GM19099 (cell line): ENCODE measurements around the gene CYFIP2.
A peak's percentile ranks its signal among the peaks of the same experiment; 100 is the strongest.

ENCODE experiments used
- POLR2A ChIP-seq: IDR thresholded peaks from 3 replicates; pipeline ENCODE4 v1.6.1; 2011; ENCODE audit warnings: low read depth; ENCODE audit not compliant: insufficient read length; ENCODE audit errors: extremely low read depth

Gene CYFIP2

DNA sequence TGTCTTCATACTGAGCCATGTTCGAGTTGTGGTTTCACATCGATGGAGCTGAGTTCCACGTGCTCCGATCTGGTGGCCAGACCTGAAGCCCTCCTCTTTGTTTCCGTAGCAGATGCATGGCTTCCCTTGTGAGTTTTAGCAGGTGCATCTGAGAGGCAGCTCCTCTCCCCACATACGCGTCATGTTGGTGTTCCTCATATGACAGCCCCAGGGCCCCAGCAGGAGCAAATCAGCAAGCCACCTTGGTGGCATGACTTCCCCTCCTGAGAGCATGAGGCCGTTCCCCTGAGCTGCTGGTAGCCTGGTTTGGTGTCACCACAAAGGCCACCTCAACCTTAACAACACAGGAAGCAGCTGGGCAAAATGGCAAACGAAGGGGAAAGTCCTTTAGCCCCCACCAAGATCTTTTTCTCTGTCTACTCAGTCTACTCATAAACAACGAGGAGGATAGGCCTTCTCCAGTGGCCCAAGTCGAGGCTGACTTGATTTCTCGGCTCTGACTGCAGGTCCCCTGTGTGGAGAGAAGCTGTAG lies 5.9 kb downstream of the CYFIP2 start:
- peak; percentile 55 for TF ChIP-seq POLR2A

- TF ChIP-seq POLR2A = peak; percentile 38
Observed at GRCh38 chr5:157273131-157273556, 7.2 kb downstream of the CYFIP2 start.

GRCh38 chr5:157275403-157275802 lies 9.5 kb downstream of the CYFIP2 start:
- TF ChIP-seq POLR2A = no peak

DNA sequence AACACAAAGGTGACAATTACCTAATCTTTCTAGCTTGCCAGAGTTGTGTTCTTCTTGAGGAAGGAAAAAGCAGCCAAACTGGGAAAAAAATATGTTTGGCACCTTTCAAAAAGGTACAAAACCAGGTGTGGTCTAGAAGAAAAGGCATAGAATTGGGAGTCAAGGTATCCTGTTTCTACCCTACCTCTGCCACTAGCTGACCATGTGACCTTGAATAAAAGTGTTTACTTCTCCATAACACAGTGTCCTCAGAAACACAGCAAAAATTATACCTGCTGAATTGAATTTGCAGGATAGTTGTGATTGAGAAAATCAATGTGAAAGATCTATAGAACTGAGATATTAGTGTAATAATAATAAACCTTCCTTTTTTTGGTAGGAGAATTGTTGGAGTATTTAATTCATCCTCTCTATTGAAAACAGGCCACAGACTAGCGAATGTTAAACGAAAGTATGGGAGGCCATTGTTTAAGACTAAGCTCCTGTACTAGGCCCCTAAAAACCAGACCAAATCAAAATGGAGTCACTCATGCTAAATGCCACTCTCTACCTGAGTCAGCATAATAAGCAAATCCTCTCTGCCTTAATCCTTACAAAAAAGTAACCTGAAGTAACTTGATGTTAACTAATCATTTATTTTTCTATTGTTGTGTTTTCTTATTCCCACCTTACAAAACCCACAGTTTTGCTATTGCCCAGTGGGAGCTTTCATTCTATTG lies 12.6 kb downstream of the CYFIP2 start:
- TF ChIP-seq POLR2A = no peak

GRCh38 chr5:157279605-157280239 lies 13.8 kb downstream of the CYFIP2 start:
- no peak for TF ChIP-seq POLR2A

GRCh38 chr5:157280927-157281326 lies 15.0 kb downstream of the CYFIP2 start:
- no peak for TF ChIP-seq POLR2A

GRCh38 chr5:157282150-157282549 lies 16.2 kb downstream of the CYFIP2 start:
- no peak for TF ChIP-seq POLR2A

DNA sequence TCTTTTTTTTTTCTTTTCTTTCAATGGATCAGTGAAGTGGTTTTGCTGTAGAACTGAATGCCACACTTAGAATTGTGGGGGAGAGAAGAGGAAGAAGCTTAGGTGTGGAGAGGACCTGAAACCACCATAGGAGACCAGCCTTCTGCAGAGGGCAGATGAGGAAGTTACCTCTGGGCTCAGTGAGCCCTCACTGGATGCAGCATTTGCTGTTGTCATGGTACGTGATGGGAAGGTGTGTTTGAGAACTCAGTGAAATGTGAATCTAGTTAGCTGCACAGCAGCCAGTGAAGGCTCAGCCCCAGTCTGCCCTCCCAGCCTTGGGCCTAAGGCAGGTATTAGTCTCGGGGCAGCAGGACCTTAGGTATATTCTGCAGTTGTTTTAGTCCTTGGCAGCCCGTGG lies 17.5 kb downstream of the CYFIP2 start:
- no peak for TF ChIP-seq POLR2A

DNA sequence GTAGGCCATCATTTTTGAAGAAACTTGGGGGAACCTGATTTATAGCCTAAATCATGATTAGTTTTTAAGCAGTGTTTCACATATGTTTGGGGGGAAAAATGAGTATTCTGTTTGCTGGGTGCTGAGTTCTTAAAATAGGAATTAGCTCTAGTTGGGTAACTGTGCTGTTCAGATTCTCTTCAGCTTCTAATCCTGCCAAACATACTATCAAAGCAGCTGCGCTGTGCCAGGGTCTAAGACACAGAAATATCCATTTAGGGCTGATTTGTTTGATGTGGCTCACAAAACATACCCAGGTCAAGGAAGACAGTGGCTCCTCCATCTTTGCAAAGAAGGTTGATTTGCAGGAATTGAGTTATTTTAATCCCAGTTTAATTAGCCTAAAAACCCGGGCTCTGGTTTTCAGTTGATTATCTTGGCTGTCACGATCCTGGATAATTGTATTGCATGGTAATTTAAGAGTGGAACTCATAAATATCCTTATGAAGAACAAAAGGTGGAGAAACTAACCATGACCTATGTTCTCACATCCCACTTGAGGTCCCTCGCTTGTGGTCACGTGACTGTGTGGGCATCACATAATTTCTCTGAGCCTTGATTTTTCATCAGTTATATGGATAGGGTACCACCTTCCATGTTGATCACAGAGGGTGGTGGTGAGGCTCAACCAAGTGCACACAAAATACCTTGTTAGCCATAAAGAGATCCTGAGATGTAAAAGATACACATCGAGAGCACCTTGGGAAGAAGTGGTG lies 18.7 kb downstream of the CYFIP2 start:
- no peak for TF ChIP-seq POLR2A

- TF ChIP-seq POLR2A = no peak
Observed at GRCh38 chr5:157285310-157286035, 19.6 kb downstream of the CYFIP2 start.

GRCh38 chr5:157286761-157287211 lies 20.9 kb downstream of the CYFIP2 start:
- no peak for TF ChIP-seq POLR2A

DNA sequence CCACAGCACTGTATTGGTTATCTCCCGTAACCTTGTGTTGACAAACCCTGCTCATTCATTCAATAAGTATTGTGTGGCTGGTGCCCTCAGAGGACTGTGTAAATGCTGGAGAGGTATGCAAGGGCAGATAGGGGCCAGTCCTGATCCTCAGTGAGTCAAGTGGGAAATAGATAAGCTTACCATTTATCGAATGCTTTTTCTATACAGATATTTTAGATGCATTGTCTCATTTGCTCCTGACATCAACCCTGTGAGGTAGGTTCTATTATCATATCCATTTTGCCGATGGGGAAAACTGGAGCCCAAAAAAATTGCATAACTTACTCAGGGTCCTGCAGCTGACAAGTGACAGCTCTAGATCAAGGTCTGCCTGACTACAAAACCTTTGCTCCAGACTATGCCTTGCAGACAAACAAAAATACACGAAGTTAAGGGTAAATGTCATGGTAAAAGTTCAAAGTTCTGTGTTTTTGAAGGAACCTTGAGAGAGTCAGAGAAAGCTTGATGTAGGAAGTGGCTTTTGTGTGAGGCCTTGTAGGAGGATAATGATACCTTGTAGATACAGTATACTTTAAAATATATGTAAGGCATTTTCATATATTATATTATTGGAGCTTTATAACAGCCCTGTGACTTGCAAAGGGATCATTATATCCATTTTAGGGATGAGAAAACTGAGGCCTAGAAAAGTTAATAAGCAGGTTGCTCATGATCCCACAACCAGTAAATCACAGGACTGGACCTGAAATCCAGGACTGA lies 22.7 kb downstream of the CYFIP2 start:
- TF ChIP-seq POLR2A = no peak

DNA sequence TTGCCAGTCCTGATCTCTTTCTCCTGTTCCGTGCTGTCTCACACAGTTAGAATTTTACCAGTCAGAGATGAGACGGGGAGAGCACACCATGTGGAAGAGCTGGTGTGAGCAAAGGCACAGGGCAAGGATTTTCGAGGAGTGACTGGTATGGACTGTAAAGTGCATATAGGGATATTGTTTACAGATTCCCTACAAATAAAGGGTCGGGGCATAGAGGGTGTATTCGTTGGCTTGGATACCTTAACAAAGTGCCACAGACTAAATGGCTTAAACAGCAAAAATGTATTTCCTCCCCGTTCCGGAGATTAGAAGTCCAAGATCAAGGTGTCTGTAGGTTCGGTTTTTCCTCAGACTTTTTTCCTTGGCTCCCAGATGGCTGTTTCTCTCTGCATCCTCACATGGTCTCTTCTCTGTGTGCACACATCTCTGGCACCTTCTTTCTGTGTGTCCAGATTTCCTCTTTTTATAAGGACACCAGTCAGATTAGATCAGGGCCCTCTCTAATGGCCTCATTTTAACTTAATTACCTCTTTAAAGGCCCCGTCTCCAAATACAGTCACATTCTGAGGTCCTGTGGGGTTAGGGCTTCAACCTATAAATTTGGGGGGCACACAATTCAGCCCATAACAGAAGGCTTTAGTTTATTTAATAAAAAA lies 23.4 kb downstream of the CYFIP2 start:
- TF ChIP-seq POLR2A = no peak

DNA sequence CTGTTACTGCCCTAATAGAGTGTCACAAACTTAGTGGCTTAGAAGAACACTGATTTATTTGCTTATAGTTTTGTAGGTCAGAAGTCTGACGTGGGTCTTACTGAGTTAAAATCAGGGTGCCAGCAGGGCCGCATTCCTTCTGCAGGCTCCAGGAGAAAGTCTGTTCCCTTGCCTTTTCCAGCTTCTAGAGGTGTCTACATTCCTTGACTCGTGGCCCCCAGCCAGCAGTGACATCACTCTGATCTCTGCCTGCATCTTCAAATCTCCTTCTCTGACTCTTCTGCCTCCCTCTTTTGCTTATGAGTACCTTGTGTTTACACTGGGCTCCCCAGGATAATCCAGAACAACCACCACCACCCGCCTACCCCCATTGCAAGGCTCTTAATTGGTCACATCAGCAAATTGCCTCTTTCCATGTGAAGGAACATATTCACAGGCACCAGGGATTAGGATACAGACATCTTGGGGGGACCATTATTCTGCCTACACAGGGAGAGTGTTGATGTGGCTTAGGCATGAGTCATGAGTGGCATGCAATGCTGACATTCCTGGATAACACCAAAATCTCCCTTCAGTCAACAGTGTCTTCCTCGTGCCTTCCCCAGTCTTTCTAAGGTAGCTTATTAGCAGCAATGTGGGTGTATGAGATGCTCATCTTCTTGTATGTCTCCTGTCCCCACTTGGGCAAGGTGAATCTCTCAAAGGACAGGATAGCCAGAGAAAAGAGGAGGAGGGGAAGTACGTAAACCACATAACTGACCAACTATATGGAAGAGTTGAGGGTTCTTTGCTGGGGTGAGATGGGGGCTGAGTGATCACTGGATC lies 24.4 kb downstream of the CYFIP2 start:
- TF ChIP-seq POLR2A = no peak
